Urinary bladder (tissue), 4 donors: ENCODE data around the gene KATNA1. TPM values are rescaled to one million over a fixed set of nuclear protein-coding genes. Genes with fewer than 3 reads are reported as not detected.

Experiments used
- DNase-seq: peaks from one replicate; pipeline ENCODE4 v3.0.0-alpha.2; 2015; ENCODE audit errors: extremely low spot score
- H3K27ac ChIP-seq: one replicate; pipeline ENCODE4 v1.5.1; 2013; ENCODE audit warnings: low read depth, mild to moderate bottlenecking, moderate library complexity
- H3K36me3 ChIP-seq: one replicate; pipeline ENCODE4 v1.6.1; 2013; ENCODE audit warnings: mild to moderate bottlenecking, moderate library complexity; ENCODE audit not compliant: insufficient read depth
- H3K4me1 ChIP-seq: one replicate; pipeline ENCODE4 v1.6.1; 2013; ENCODE audit warnings: mild to moderate bottlenecking, moderate library complexity; ENCODE audit not compliant: insufficient read depth
- H3K4me3 ChIP-seq: one replicate; pipeline ENCODE4 v1.5.1; 2013; ENCODE audit warnings: low read depth, low read length
- WGBS: extraction: QIAGEN DNeasy Blood & Tissue Kit; methylation state at CpG from one replicate; pipeline ENCODE4 v1.1.7; 2013; 5-methylcytosine and 5-hydroxymethylcytosine counted together
- polyA plus RNA-seq: library from polyadenylated mRNA; stranded (reverse); fragments of 200-250 nt; gene quantifications from one replicate; pipeline ENCODE4 v1.2.3, GENCODE V29; 2013
- total RNA-seq: library from RNA; depleted of rRNA; stranded (reverse); fragments of >200 nt; gene quantifications from one replicate; pipeline ENCODE4 v1.2.3, GENCODE V29; 2014
- donor health status: healthy with polysubstance abuse.
- donor health status: healthy.

KATNA1 gene
- total and polyA plus RNA-seq, 2 donors, result 18.8 to 28.8 TPM

GRCh38 chr6:149580880-149581279 lies 67.6 kb downstream of the KATNA1 start:
- 98% methylated on average over 5 of the region's 5 CpGs for WGBS
- Histone ChIP-seq H3K36me3 (peaks cover 3% of the 10 kb centered on the region), H3K4me1 (no peaks in the 10 kb centered on the region), H3K4me3 (no peak overlapping the region), H3K27ac (no peak overlapping the region)
- no peak for DNase-seq

- WGBS, result 90% methylated on average over 7 of the region's 7 CpGs
- no peak for DNase-seq
- Histone ChIP-seq H3K4me3 (no peak overlapping the region), H3K36me3 (no peaks in the 10 kb centered on the region), H3K4me1 (no peaks in the 10 kb centered on the region), H3K27ac (no peak overlapping the region)
These were observed 80.4 kb downstream of the KATNA1 start for GRCh38 chr6:149567945-149568585.

GRCh38 chr6:149567194-149567586 lies 81.3 kb downstream of the KATNA1 start:
- Histone ChIP-seq H3K27ac (no peak overlapping the region), H3K36me3 (no peaks in the 10 kb centered on the region), H3K4me3 (peak overlapping the region; percentile 83), H3K4me1 (no peaks in the 10 kb centered on the region)
- WGBS, result 46% methylated on average over 12 of the region's 12 CpGs
- DNase-seq, result no peak

- no peaks in the 10 kb centered on the region for H3K4me1 ChIP-seq
- no peak for DNase-seq
- H3K27ac ChIP-seq, result peak overlapping the region; percentile 74
- H3K36me3 ChIP-seq, result no peaks in the 10 kb centered on the region
- peak overlapping the region; percentile 83 for H3K4me3 ChIP-seq
- WGBS, result under 1% methylated on average over 81 of the region's 81 CpGs
These were observed 81.9 kb downstream of the KATNA1 start for GRCh38 chr6:149566410-149567193.

- Histone ChIP-seq H3K36me3 (no peaks in the 10 kb centered on the region), H3K4me3 (peak within 1 kb of the TSS; percentile 83), H3K27ac (peak within 1 kb of the TSS; percentile 74), H3K4me1 (no peaks in the 10 kb centered on the region)
- DNase-seq, result peak; percentile 84
- WGBS, result under 1% methylated on average over 59 of the region's 59 CpGs
These were observed 82.7 kb downstream of the KATNA1 start, which contains the start of gene GINM1 for GRCh38 chr6:149565527-149566409. TSS of gene GINM1 (plus strand) at chr6:149566375. CDS start at chr6:149566415, 40 bp downstream.

- 49% methylated on average over 3 of the region's 3 CpGs for WGBS
- no peaks in the 10 kb centered on the region for H3K4me1 ChIP-seq
These were observed 84.6 kb downstream of the KATNA1 start for GRCh38 chr6:149563928-149564325.

GRCh38 chr6:149563203-149563927 lies 85.1 kb downstream of the KATNA1 start:
- Histone ChIP-seq H3K36me3 (no peaks in the 10 kb centered on the region), H3K4me3 (no peak overlapping the region), H3K4me1 (no peaks in the 10 kb centered on the region), H3K27ac (no peak overlapping the region)
- WGBS, result 80% methylated on average over 5 of the region's 5 CpGs
- DNase-seq, result no peak

More at GRCh38 chr6:149563928-149564325, 84.6 kb downstream of the KATNA1 start:
- Histone ChIP-seq H3K36me3 (no peaks in the 10 kb centered on the region), H3K4me3 (no peak overlapping the region), H3K27ac (no peak overlapping the region)
- DNase-seq, result no peak

GRCh38 chr6:149560736-149561135 lies 87.8 kb downstream of the KATNA1 start:
- WGBS, result 55% methylated on average over 3 of the region's 3 CpGs
- no peak overlapping the region for H3K4me3 ChIP-seq
- DNase-seq, result no peak
- H3K4me1 ChIP-seq, result no peaks in the 10 kb centered on the region
- no peaks in the 10 kb centered on the region for H3K36me3 ChIP-seq
- no peak overlapping the region for H3K27ac ChIP-seq

GRCh38 chr6:149559389-149559788 lies 89.1 kb downstream of the KATNA1 start:
- H3K36me3 ChIP-seq, result no peaks in the 10 kb centered on the region
- no peak overlapping the region for H3K4me3 ChIP-seq
- no peak for DNase-seq
- H3K27ac ChIP-seq, result no peak overlapping the region
- 73% methylated on average over 2 of the region's 2 CpGs for WGBS
- H3K4me1 ChIP-seq, result no peaks in the 10 kb centered on the region

- no peaks in the 10 kb centered on the region for H3K36me3 ChIP-seq
- no peak for DNase-seq
- H3K27ac ChIP-seq, result no peak overlapping the region
- no peaks in the 10 kb centered on the region for H3K4me1 ChIP-seq
- H3K4me3 ChIP-seq, result no peak overlapping the region
These were observed 90.5 kb downstream of the KATNA1 start for GRCh38 chr6:149558029-149558428.

- 75% methylated on average over 5 of the region's 5 CpGs for WGBS
- Histone ChIP-seq H3K4me1 (no peaks in the 10 kb centered on the region), H3K4me3 (no peak overlapping the region), H3K27ac (no peak overlapping the region), H3K36me3 (no peaks in the 10 kb centered on the region)
- no peak for DNase-seq
These were observed 96.6 kb downstream of the KATNA1 start for GRCh38 chr6:149551920-149552319.

GRCh38 chr6:149545754-149546471 lies 102.6 kb downstream of the KATNA1 start, which contains the start of gene PPIL4:
TSS of gene PPIL4 (minus strand) at chr6:149546043. CDS start at chr6:149546005, 38 bp downstream.
- Histone ChIP-seq H3K36me3 (no peaks in the 10 kb centered on the region), H3K4me3 (peak within 1 kb of the TSS; percentile 84), H3K27ac (peak within 1 kb of the TSS; percentile 93), H3K4me1 (no peaks in the 10 kb centered on the region)
- peak; percentile 81 for DNase-seq
- under 1% methylated on average over 71 of the region's 71 CpGs for WGBS
